H1 (cell line): Measurements from ENCODE around the gene CHRNA5. TPM values are rescaled to one million over a fixed set of nuclear protein-coding genes. Genes with fewer than 3 reads are reported as not detected.
A peak's percentile ranks its signal among the peaks of the same experiment; 100 is the strongest.

Experiments used
- JUN ChIP-seq: IDR thresholded peaks from 2 replicates; pipeline ENCODE4 v1.6.1; 2011; ENCODE audit warnings: low read depth, mild to moderate bottlenecking, improper control_type of control experiment, low read length
- POLR2A ChIP-seq, 2 experiments: IDR thresholded peaks; 1 replicate in 1 of 2; 2 replicates in 1 of 2; pipeline ENCODE4 v1.6.1; 2011; ENCODE audit warnings: low read depth in 2 of 2, low read length in 2 of 2, mild to moderate bottlenecking in 2 of 2; ENCODE audit errors: control extremely low read depth in 1 of 2
- POLR2AphosphoS5 ChIP-seq: IDR thresholded peaks from 2 replicates; pipeline ENCODE4 v1.6.1; 2011; ENCODE audit warnings: low read depth, low read length
- polyA plus RNA-seq, 7 experiments: library from polyadenylated mRNA; depleted of rRNA in 3 of 7; stranded (reverse) in 5 of 7; unstranded in 2 of 7; fragments of >200 nt in 5 of 7; fragments of 200-250 nt in 2 of 7; gene quantifications; 1 replicate in 5 of 7; 2 replicates in 1 of 7; 4 replicates in 1 of 7; pipeline versions ENCODE4 v1.2.1 to v1.2.3, GENCODE V29; 2011 to 2013; ENCODE audit warnings: missing spikeins in 2 of 7, mixed read lengths in 2 of 7
- total RNA-seq: library from RNA; stranded (reverse); fragmentation: NEBNext Ultra II Directional; extraction: Animal tissue kit (Norgen Biotek cat#: 25700); gene quantifications from 2 replicates; pipeline ENCODE4 v1.2.1, GENCODE V29; 2021

Gene CHRNA5
- total and polyA plus RNA-seq, 2 of the 8 experiments (the other 6 are each of a cell fraction or from before 2014, with no cell fraction given) = 13.5 to 31.4 TPM

GRCh38 chr15:78540141-78540870 is 25.0 kb upstream of the CHRNA5 start, which contains the start of gene PSMA4 (continued):
- TF ChIP-seq JUN (no peak), POLR2AphosphoS5 (peak; percentile 69; the same call in 1 of the 2 replicates), POLR2A (IDR thresholded peaks at IDR 0.05; ENCODE audit: control extremely low read depth in 1 of 2, low read depth in 2 of 2, low read length in 2 of 2) (peak; percentile 58 to 73)
